WTC11 (cell line): ENCODE data around the gene NAPB.

Experiments used
- CTCF ChIP-seq: fragments of 200-600 bp; IDR thresholded peaks from 2 replicates; pipeline ENCODE4 v1.8.0; 2022; ENCODE audit warnings: antibody characterized with exemption
- E2F1 ChIP-seq: sonication (generic); formaldehyde crosslinking; IDR thresholded peaks from 2 replicates; pipeline ENCODE4 v1.8.0; 2022; ENCODE audit warnings: mild to moderate bottlenecking, missing genetic modification reagents
- E2F5 ChIP-seq: sonication (generic); formaldehyde crosslinking; IDR thresholded peaks from 2 replicates; pipeline ENCODE4 v1.8.1; 2022; ENCODE audit warnings: mild to moderate bottlenecking, moderate library complexity, missing genetic modification reagents
- ZNF281 ChIP-seq: sonication (generic); formaldehyde crosslinking; IDR thresholded peaks from 2 replicates; pipeline ENCODE4 v1.8.0; 2023; ENCODE audit warnings: mild to moderate bottlenecking, missing genetic modification reagents

GRCh38 chr20:23436681-23437080 is 15.4 kb upstream of the NAPB start:
- no peak for TF ChIP-seq ZNF281 (CRISPR knock-in tag)
- TF ChIP-seq CTCF, result no peak
- TF ChIP-seq E2F5, result no peak
- no peak for TF ChIP-seq E2F1 (CRISPR knock-in tag)
